PC-3 (cell line): ENCODE results near the gene MYO10. TPM values are rescaled to one million over a fixed set of nuclear protein-coding genes. Genes with fewer than 3 reads are reported as not detected.
A peak's percentile ranks its signal among the peaks of the same experiment; 100 is the strongest.

Experiments used
- ATAC-seq: fragments of 200-7000 bp; cut with Tn5 transposase; 2 replicates; pipeline ENCODE4 v1.9.1; 2020; ENCODE audit warnings: mild to moderate bottlenecking, moderate library complexity
- BruUV-seq: library from RNA; stranded (reverse); fragments of 400-500 nt; replicated peaks from 2 replicates; lab custom pipeline; 2021; lab: Mats Ljungman, UMichigan
- CTCF ChIA-PET: fragments of 300-600 bp; sonication (Branson Sonifier 250); formaldehyde crosslinking; loops from one replicate; lab custom pipeline; 2022; ENCODE audit warnings: antibody characterized with exemption; lab: Charles Lee
- POLR2A ChIA-PET: fragments of 300-600 bp; sonication (Branson Sonifier 250); formaldehyde crosslinking; loops from one replicate; lab custom pipeline; 2022; ENCODE audit warnings: antibody characterized with exemption; ENCODE audit not compliant: unreplicated experiment; lab: Charles Lee
- DNase-seq: peaks from one replicate; pipeline ENCODE4 v3.0.0-alpha.2; 2015
- H2AFZ ChIP-seq: fragments of 300-600 bp; sonication (generic); 2 replicates; pipeline ENCODE4 v1.6.0; 2016; ENCODE audit warnings: antibody characterized with exemption, low read length
- H3F3A ChIP-seq: fragments of 300-600 bp; sonication (generic); one replicate; pipeline ENCODE4 v1.6.0; 2017; ENCODE audit warnings: antibody characterized with exemption, low read length, control low read depth, mild to moderate bottlenecking; ENCODE audit not compliant: unreplicated experiment
- H3K27ac ChIP-seq: fragments of 300-600 bp; sonication (generic); 2 replicates; pipeline ENCODE4 v1.5.1; 2016; ENCODE audit warnings: mild to moderate bottlenecking, low read length
- H3K27me3 ChIP-seq: fragments of 300-600 bp; sonication (generic); 2 replicates; pipeline ENCODE4 v1.6.1; 2016; ENCODE audit warnings: low read length, mixed read lengths
- H3K36me3 ChIP-seq: fragments of 300-600 bp; sonication (generic); 2 replicates; pipeline ENCODE4 v1.6.1; 2016; ENCODE audit warnings: low read depth, mixed run types, low read length, mixed read lengths
- H3K4me1 ChIP-seq: fragments of 300-600 bp; sonication (generic); 2 replicates; pipeline ENCODE4 v1.5.1; 2016; ENCODE audit warnings: low read length; ENCODE audit not compliant: insufficient read depth
- H3K4me2 ChIP-seq: fragments of 300-600 bp; sonication (generic); 2 replicates; pipeline ENCODE4 v1.6.0; 2016; ENCODE audit warnings: low read length
- H3K4me3 ChIP-seq: fragments of 300-600 bp; sonication (generic); 2 replicates; pipeline ENCODE4 v1.5.1; 2016; ENCODE audit warnings: mild to moderate bottlenecking, low read length, mixed read lengths
- H3K79me2 ChIP-seq: fragments of 300-600 bp; sonication (generic); 2 replicates; pipeline ENCODE4 v1.6.1; 2017; ENCODE audit warnings: low read length, mixed read lengths
- H3K9ac ChIP-seq: fragments of 300-600 bp; sonication (generic); 2 replicates; pipeline ENCODE4 v1.6.0; 2016; ENCODE audit warnings: mild to moderate bottlenecking, low read length
- H3K9me2 ChIP-seq: fragments of 300-600 bp; sonication (generic); replicated peaks from 2 replicates; pipeline ENCODE4 v1.6.1; 2016; ENCODE audit warnings: mixed run types, low read length, mixed read lengths
- H3K9me3 ChIP-seq: fragments of 300-600 bp; sonication (generic); 2 replicates; pipeline ENCODE4 v1.6.1; 2016; ENCODE audit warnings: low read length, mixed read lengths
- H4K20me1 ChIP-seq: fragments of 300-600 bp; sonication (generic); 2 replicates; pipeline ENCODE4 v1.6.1; 2016; ENCODE audit warnings: low read length, mixed read lengths
- EZH2 ChIP-seq: fragments of 300-600 bp; sonication (generic); IDR thresholded peaks from one replicate; pipeline ENCODE4 v1.6.1; 2017; ENCODE audit warnings: antibody characterized with exemption, mild to moderate bottlenecking, low read length; ENCODE audit not compliant: unreplicated experiment
- EZH2phosphoT487 ChIP-seq: fragments of 300-600 bp; sonication (generic); IDR thresholded peaks from 2 replicates; pipeline ENCODE4 v1.6.1; 2018; ENCODE audit warnings: mild to moderate bottlenecking, antibody characterized with exemption, low read length, borderline replicate concordance
- intact Hi-C: fragments of 100-400 bp; cut with micrococcal nuclease; formaldehyde crosslinking; loops from 2 replicates; pipeline ENCODE4 v1.9.0; 2023
- total RNA-seq: library from RNA; depleted of rRNA; stranded (reverse); fragments of >200 nt; gene quantifications from 2 replicates; pipeline ENCODE4 v1.2.3, GENCODE V29; 2014
- TF ChIP-seq, protein P1 (sequence below): fragments of 300-600 bp; sonication (generic); conservative IDR thresholded peaks from 2 replicates; pipeline ENCODE4 v1.5.1; 2017; ENCODE audit warnings: antibody characterized with exemption, low read depth, mild to moderate bottlenecking, low read length

The MYO10 gene
- total RNA-seq, 1 experiment from 2014 or later = 52.3 TPM

DNA sequence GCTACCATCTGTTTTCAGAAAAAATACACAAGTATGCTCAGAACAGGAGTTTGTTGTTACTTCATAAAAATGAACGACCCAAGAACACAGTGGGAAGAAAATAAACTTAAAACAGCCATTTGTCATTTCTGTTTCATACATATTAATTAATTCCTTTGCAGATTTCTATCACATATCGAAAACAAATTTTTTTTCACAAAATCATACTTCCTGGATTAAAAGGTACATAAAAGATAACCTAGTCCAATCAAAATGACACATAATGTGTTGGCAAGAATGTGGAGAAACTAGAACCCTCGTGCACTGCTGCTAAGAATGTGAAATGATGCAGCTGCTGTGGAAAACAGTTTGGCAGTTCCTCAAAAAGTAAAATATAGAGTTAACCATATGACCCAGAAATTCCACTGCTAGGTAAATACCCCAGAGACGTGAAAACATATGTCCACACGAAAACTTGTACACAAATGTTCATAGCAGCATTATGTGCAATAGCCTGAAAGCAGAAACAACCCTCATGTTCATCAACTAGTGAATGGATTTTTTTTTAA lies 46.0 kb downstream of the MYO10 start:
- peak overlapping the region; percentile 41 for H3K4me2 ChIP-seq
- no peaks in the 10 kb centered on the region for H3K9me2 ChIP-seq
- BruUV-seq = no TSS peak
- H4K20me1 ChIP-seq = peaks cover 35% of the 10 kb centered on the region
- no peak overlapping the region for H3K9ac ChIP-seq
- intact Hi-C loops = no loop called here
- ChIA-PET CTCF (no interaction called here), POLR2A (no interaction called here)
- peaks cover 91% of the 10 kb centered on the region for H3K79me2 ChIP-seq
- H3K9me3 ChIP-seq = no peaks in the 10 kb centered on the region
- DNase-seq = peak; percentile 67
- TF ChIP-seq EZH2 (no peak), EZH2phosphoT487 (no peak)
- TF ChIP-seq, protein P1, sequence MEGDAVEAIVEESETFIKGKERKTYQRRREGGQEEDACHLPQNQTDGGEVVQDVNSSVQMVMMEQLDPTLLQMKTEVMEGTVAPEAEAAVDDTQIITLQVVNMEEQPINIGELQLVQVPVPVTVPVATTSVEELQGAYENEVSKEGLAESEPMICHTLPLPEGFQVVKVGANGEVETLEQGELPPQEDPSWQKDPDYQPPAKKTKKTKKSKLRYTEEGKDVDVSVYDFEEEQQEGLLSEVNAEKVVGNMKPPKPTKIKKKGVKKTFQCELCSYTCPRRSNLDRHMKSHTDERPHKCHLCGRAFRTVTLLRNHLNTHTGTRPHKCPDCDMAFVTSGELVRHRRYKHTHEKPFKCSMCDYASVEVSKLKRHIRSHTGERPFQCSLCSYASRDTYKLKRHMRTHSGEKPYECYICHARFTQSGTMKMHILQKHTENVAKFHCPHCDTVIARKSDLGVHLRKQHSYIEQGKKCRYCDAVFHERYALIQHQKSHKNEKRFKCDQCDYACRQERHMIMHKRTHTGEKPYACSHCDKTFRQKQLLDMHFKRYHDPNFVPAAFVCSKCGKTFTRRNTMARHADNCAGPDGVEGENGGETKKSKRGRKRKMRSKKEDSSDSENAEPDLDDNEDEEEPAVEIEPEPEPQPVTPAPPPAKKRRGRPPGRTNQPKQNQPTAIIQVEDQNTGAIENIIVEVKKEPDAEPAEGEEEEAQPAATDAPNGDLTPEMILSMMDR = no peak
- peak overlapping the region; percentile 43 for H3K27ac ChIP-seq
- H3K4me3 ChIP-seq = peak overlapping the region; percentile 2; the same call in 1 of the 2 replicates
- H2AFZ ChIP-seq = no peak overlapping the region
- H3K36me3 ChIP-seq = no peaks in the 10 kb centered on the region
- H3K4me1 ChIP-seq = peaks cover 44% of the 10 kb centered on the region
- H3F3A ChIP-seq = peaks cover 8% of the 10 kb centered on the region
- H3K27me3 ChIP-seq = no peaks in the 10 kb centered on the region
- ATAC-seq = no peak

GRCh38 chr5:16889203-16889971 lies 46.7 kb downstream of the MYO10 start:
- Histone ChIP-seq H3K79me2 (peaks cover 96% of the 10 kb centered on the region), H3K4me2 (peak overlapping the region; percentile 41), H4K20me1 (peaks cover 42% of the 10 kb centered on the region), H3K27me3 (no peaks in the 10 kb centered on the region), H3K27ac (peak overlapping the region; percentile 43), H2AFZ (no peak overlapping the region), H3K9ac (no peak overlapping the region), H3F3A (peaks cover 14% of the 10 kb centered on the region), H3K9me3 (no peaks in the 10 kb centered on the region), H3K4me1 (peaks cover 46% of the 10 kb centered on the region), H3K36me3 (no peaks in the 10 kb centered on the region), H3K9me2 (no peaks in the 10 kb centered on the region), H3K4me3 (peak overlapping the region; percentile 2; the same call in 1 of the 2 replicates)
- intact Hi-C loops = no loop called here
- TF ChIP-seq EZH2phosphoT487 (no peak), EZH2 (no peak)
- TF ChIP-seq, protein P1 = no peak
- BruUV-seq = no TSS peak
- ATAC-seq (peak; percentile 57), DNase-seq (peak; percentile 89)
- ChIA-PET POLR2A (no interaction called here), CTCF (no interaction called here)

DNA sequence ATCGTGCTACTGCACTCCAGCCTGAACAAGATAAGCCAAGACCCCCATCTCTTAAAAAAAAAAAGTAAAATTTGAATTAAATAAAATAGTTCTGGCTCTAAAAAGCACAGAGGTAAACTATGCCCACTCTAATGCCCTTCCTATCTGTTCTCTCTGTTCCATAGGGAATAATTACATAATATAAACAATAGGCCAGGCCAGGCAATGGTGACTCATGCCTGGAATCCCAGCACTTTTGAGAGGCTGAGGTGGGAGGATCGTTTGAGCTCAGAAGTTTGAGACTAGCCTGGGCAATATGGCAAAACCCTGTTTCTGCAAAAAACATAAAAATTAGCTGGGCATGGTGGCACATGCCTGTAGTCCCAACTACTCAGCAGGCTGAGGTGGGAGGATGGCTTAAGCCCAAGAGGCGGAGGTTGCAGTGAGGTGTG lies 47.4 kb downstream of the MYO10 start:
- ATAC-seq (peak; percentile 47; the same call in 1 of the 2 replicates), DNase-seq (peak; percentile 87)
- H3K4me3 ChIP-seq = no peak overlapping the region
- H3K36me3 ChIP-seq = no peaks in the 10 kb centered on the region
- no peaks in the 10 kb centered on the region for H3K27me3 ChIP-seq
- ChIA-PET POLR2A (no interaction called here), CTCF (no interaction called here)
- intact Hi-C loops = no loop called here
- 0 out of 2 replicates have a peak overlapping the region, but pooled peaks have one; percentile 23 for H3K4me2 ChIP-seq
- peaks cover 98% of the 10 kb centered on the region for H3K79me2 ChIP-seq
- 0 out of 2 replicates have a peak overlapping the region, but pooled peaks have one; percentile 43 for H3K27ac ChIP-seq
- peaks cover 47% of the 10 kb centered on the region for H3K4me1 ChIP-seq
- H4K20me1 ChIP-seq = peaks cover 49% of the 10 kb centered on the region
- BruUV-seq = no TSS peak
- no peaks in the 10 kb centered on the region for H3K9me3 ChIP-seq
- no peak overlapping the region for H2AFZ ChIP-seq
- no peaks in the 10 kb centered on the region for H3K9me2 ChIP-seq
- TF ChIP-seq EZH2 = no peak
- TF ChIP-seq, protein P1 = no peak
- TF ChIP-seq EZH2phosphoT487 = no peak
- H3K9ac ChIP-seq = no peak overlapping the region
- H3F3A ChIP-seq = peaks cover 13% of the 10 kb centered on the region
